Activated CD4-positive, alpha-beta memory T cell treated with anti-CD3 and anti-CD28 coated beads, Interleukin-2, amount 10 ng/mL, durations not matched to agents 7 days and 5 days (primary cell): ENCODE measurements around the gene PAGE2. TPM values are rescaled to one million over a fixed set of nuclear protein-coding genes. Genes with fewer than 3 reads are reported as not detected.
"Not testable (repeated sequence)": the region's sequence is repeated elsewhere in the genome, so short reads cannot be mapped to it uniquely, and the experiment has no call there.

Experiments used
- CTCF ChIA-PET: fragments of 350-600 bp; sonication (Branson Sonifier 250); formaldehyde crosslinking; loops from one replicate; lab custom pipeline; 2021; ENCODE audit warnings: antibody characterized with exemption, inconsistent platforms; lab: Charles Lee
- POLR2A ChIA-PET: fragments of 350-600 bp; sonication (Branson Sonifier 250); formaldehyde crosslinking; loops from one replicate; lab custom pipeline; 2021; ENCODE audit warnings: antibody characterized with exemption; lab: Charles Lee
- DNase-seq: peaks from one replicate; pipeline ENCODE4 v3.0.0-alpha.2; 2020
- H3K27ac Mint-ChIP-seq: one replicate; pipeline ENCODE4 v1.8.0; 2021; ENCODE audit warnings: mild to moderate bottlenecking, mixed read lengths
- H3K27me3 Mint-ChIP-seq: one replicate; pipeline ENCODE4 v1.8.0; 2021; ENCODE audit warnings: mixed read lengths
- H3K36me3 Mint-ChIP-seq: one replicate; pipeline ENCODE4 v1.8.0; 2021; ENCODE audit warnings: low read depth, mixed read lengths
- H3K4me1 Mint-ChIP-seq: one replicate; pipeline ENCODE4 v1.8.0; 2021; ENCODE audit warnings: mixed read lengths
- H3K4me3 Mint-ChIP-seq: one replicate; pipeline ENCODE4 v1.8.0; 2021; ENCODE audit warnings: mild to moderate bottlenecking, mixed read lengths
- H3K9me3 Mint-ChIP-seq: one replicate; pipeline ENCODE4 v1.8.0; 2021; ENCODE audit warnings: mixed read lengths
- total RNA-seq, 2 experiments: library from RNA; stranded (reverse); gene quantifications; one replicate each; pipeline ENCODE4 v1.2.3, GENCODE V29; 2021

Gene PAGE2, protein sequence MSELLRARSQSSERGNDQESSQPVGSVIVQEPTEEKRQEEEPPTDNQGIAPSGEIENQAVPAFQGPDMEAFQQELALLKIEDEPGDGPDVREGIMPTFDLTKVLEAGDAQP
- total RNA-seq, result not detected

DNA sequence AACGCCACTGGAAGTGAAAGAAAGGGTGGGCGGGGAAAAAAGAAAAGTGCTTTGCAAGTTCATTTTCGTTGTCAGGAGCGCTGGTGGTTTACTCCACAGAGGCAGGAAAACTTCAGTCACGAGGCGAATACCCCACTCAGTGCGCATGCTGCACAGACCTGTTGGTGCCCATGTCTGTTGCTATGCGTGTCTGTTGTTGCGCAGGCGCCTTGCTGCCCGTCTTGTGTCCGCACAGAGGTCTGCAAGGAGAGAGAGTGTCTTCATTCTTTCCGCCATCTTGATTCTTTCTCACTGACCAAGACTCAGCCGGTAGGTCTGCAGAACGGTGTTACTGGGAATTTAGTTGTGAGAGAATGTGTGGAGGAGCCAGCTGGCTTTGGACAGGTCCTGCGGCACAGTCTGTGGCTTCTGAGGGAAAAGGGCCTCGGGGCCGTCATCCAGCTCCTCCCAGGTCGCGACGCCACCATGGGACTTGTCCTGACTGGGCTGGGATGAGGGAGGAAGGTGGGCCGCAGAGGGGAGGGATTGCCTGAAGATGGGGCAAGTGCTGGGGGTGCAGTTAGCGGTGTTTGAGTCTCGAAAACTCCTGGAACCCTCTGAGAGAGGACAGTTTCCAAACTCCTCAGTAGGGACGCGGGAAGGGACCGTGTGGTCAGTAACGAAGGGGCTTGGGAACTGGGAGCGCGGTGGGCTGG lies at the start of gene PAGE2:
PAGE2 (plus strand) TSS at position 224 of the 695 bp plus-strand sequence. CDS start 1,003 bp downstream, outside the sequence.
- Mint-ChIP-seq H3K36me3 (no peaks in the 10 kb centered on the region), H3K4me3 (no peak within 1 kb of the TSS), H3K27me3 (no peaks in the 10 kb centered on the region), H3K27ac (no peak within 1 kb of the TSS), H3K4me1 (no peaks in the 10 kb centered on the region), H3K9me3 (no peaks in the 10 kb centered on the region)
- POLR2A ChIA-PET, result no interaction called here
- DNase-seq, result no peak
- CTCF ChIA-PET, result no interaction called here

DNA sequence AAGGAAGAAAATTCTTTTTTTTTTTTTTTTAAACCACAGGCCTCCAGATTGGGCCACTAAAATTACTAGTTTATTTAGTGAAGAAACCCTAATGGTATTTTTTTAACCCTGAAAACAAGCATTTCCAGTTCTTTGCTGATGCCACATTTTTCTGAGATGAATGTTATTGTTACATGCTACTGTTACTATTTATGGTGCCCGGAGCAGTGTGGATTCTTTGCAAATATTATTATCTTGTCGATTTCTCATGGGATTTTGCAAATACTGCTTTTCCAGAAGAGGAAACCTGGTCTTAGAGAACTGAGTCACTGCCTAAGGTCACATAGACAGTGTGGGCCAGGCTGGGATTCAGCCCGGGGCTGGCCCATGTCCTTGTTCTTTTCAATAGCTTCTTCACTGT lies 49.3 kb upstream of the PAGE2 start:
- Mint-ChIP-seq H3K27ac (no peak overlapping the region), H3K27me3 (no peaks in the 10 kb centered on the region), H3K4me1 (no peaks in the 10 kb centered on the region), H3K4me3 (no peak overlapping the region), H3K36me3 (no peaks in the 10 kb centered on the region), H3K9me3 (no peaks in the 10 kb centered on the region)
- ChIA-PET CTCF (no interaction called here), POLR2A (no interaction called here)
- no peak for DNase-seq

DNA sequence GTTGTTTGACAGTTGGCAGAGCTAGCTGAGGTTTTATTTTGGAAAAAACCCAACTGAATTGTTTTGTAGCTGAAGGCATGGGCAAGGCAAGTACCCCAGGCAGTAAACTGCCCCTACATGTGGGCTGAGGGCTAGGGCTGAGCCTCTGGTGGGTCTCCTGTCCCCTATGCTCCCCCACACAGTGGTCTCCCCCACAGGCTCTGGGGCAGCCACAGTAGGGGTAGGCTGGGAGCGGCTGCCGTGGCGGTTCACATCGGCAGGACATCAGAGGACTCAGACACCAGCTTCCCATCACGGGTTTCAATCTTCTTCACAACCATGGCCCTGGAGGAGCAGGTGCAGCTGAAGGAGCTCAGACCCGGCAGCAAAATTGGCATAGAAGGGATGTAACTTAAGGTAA lies 47.3 kb upstream of the PAGE2 start:
- Mint-ChIP-seq H3K4me3 (no peak overlapping the region), H3K27ac (no peak overlapping the region), H3K27me3 (no peaks in the 10 kb centered on the region), H3K4me1 (no peaks in the 10 kb centered on the region), H3K36me3 (no peaks in the 10 kb centered on the region), H3K9me3 (no peaks in the 10 kb centered on the region)
- ChIA-PET POLR2A (no interaction called here), CTCF (no interaction called here)
- no peak for DNase-seq

DNA sequence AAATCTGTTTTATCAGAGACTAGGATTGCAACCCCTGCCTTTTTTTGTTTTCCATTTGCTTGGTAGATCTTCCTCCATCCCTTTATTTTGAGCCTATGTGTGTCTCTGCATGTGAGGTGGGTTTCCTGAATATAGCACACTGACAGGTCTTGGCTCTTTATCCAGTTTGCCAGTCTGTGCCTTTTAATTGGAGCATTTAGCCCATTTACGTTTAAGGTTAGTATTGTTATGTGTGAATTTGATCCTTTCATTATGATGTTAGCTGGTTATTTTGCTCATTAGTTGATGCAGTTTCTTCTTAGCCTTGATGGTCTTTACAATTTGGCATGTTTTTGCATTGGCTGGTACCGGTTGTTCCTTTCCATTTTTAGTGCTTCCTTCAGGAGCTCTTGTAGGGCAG lies 38.2 kb upstream of the PAGE2 start:
- H3K4me3 Mint-ChIP-seq, CTCF ChIA-PET, H3K4me1 Mint-ChIP-seq, DNase-seq, H3K36me3 Mint-ChIP-seq, H3K27ac Mint-ChIP-seq, H3K27me3 Mint-ChIP-seq, H3K9me3 Mint-ChIP-seq, POLR2A ChIA-PET: not testable (repeated sequence)

DNA sequence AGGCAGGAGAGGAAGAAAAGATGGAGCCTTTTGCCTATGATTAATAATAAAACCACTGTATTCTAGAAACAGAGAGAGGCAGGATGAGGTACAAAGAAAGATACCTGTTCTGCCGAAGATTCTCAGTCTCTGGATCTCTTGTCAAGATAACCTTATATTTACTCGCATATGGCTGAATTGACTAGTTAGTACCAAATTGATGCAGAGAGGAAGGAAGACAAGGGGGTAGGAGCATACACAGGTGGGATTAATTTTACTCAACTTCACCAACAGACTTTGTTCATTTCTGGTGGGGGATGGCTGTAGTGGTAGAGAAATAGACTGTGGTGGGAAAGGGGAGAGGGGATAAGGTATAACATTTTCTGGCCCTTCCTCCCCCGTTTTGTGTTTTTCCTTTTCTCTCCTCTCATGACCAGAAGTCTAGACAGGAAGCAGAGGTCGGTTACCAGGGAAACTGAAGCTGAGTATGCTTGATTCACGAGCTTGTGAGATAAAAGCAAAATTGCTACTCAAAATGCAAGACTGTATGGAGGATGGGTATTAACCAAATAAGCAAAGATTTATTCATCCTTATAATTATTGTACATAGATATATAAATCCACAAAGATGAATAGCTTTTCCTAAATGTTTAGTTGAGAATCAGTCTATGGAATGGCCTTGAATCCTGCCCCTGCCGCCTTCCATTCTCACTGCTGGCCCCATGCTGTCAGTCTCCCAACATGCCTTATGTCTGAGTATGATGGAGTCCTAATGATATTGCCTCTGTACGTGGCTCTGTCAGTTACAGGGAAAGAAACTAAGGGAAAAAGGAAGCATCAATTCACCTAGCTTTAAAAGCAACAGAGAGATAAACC lies 31.8 kb upstream of the PAGE2 start:
- peaks cover 15% of the 10 kb centered on the region for H3K4me1 Mint-ChIP-seq
- peak overlapping the region; percentile 12 for H3K4me3 Mint-ChIP-seq
- POLR2A ChIA-PET, result interaction anchor here (1.1 kb wide), 1 partner anchor 57 kb away, joined by 3 read pairs; the partner anchor contains the start of gene APEX2
- H3K27ac Mint-ChIP-seq, result no peak overlapping the region
- CTCF ChIA-PET, result interaction anchor here (0.8 to 1.2 kb wide), 4 partner anchors 57 to 798 kb away, joined by 3 to 4 read pairs (median 3); partner anchors contain the start of gene APEX2
- no peaks in the 10 kb centered on the region for H3K36me3 Mint-ChIP-seq
- H3K27me3 Mint-ChIP-seq, result no peaks in the 10 kb centered on the region
- no peaks in the 10 kb centered on the region for H3K9me3 Mint-ChIP-seq
- no peak for DNase-seq

DNA sequence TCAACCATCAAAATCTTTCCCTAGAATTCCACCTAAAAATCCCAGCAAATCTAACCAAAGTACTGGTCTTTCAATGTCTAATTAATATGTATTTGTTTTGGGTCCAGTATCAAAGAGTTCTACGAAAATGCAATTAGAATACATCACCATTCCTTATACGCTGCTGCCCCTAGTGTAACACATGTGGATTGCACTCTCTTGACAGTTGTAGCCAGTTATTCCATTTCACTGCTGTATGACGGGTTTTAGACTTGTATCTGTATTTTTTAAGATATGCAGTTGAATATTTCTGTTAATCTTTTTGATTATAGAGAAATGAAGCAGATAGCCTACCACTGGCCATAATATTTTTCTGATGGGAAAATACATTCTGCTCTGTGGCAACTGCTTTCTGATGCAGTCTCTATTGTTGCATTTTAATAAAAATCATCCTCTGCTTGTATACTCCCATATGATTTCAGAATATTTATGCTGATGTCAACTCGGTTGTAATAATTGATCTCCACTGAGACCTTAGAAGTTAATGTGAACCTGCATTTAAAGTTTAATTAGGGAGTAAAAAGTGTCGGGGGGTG lies 31.1 kb upstream of the PAGE2 start:
- Mint-ChIP-seq H3K9me3 (no peaks in the 10 kb centered on the region), H3K27ac (no peak overlapping the region), H3K27me3 (no peaks in the 10 kb centered on the region), H3K36me3 (no peaks in the 10 kb centered on the region), H3K4me3 (peak overlapping the region; percentile 12), H3K4me1 (peaks cover 15% of the 10 kb centered on the region)
- ChIA-PET CTCF (interaction anchor here (0.9 to 1.2 kb wide), 3 partner anchors 57 to 798 kb away, joined by 3 to 4 read pairs (median 3); partner anchors contain the start of gene APEX2), POLR2A (interaction anchor here (1.1 kb wide), 1 partner anchor 58 kb away, joined by 3 read pairs; the partner anchor contains the start of gene APEX2)
- DNase-seq, result peak; percentile 17

DNA sequence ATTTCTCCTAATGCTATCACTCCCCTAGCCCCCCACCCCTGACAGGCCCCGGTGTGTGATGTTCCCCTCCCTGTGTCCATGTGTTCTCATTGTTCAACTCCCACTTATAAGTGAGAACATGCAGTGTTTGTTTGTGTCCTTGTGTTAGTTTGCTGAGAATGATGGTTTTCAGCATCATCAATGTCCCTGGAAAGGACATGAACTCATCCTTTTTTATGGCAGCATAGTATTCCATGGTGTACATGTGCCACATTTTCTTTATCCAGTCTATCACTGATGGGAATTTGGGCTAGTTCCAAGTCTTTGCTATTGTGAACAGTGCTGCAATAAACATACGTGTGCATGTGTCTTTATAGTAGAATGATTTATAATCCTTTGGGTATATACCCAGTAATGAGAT lies 21.6 kb upstream of the PAGE2 start:
- H3K27ac Mint-ChIP-seq, DNase-seq, CTCF ChIA-PET, POLR2A ChIA-PET, H3K9me3 Mint-ChIP-seq, H3K36me3 Mint-ChIP-seq, H3K4me1 Mint-ChIP-seq, H3K4me3 Mint-ChIP-seq, H3K27me3 Mint-ChIP-seq: not testable (repeated sequence)

DNA sequence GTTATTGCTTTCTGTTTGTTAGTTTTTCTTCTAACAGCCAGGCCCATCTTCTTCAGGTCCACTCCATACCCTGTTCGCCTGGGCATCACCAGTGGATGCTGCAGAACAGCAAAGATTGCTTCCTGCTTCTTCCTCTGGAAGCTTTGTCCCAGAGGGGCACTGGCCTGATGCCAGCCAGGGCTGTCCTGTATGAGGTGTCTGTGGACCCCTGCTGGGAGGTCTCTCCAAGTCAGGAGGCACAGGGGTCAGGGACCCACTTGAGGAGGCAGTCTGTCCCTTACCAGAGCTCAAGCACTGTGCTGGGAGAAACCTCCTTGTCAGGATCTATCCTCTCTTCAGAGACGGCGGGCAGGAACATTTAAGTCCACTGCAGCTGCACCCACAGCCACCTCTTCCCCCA lies 16.5 kb upstream of the PAGE2 start:
- POLR2A ChIA-PET, result no interaction called here
- H3K9me3 Mint-ChIP-seq, result no peaks in the 10 kb centered on the region
- H3K27me3 Mint-ChIP-seq, result no peaks in the 10 kb centered on the region
- CTCF ChIA-PET, result no interaction called here
- no peaks in the 10 kb centered on the region for H3K36me3 Mint-ChIP-seq
- no peak overlapping the region for H3K4me3 Mint-ChIP-seq
- DNase-seq, result no peak
- H3K27ac Mint-ChIP-seq, result no peak overlapping the region
- no peaks in the 10 kb centered on the region for H3K4me1 Mint-ChIP-seq

DNA sequence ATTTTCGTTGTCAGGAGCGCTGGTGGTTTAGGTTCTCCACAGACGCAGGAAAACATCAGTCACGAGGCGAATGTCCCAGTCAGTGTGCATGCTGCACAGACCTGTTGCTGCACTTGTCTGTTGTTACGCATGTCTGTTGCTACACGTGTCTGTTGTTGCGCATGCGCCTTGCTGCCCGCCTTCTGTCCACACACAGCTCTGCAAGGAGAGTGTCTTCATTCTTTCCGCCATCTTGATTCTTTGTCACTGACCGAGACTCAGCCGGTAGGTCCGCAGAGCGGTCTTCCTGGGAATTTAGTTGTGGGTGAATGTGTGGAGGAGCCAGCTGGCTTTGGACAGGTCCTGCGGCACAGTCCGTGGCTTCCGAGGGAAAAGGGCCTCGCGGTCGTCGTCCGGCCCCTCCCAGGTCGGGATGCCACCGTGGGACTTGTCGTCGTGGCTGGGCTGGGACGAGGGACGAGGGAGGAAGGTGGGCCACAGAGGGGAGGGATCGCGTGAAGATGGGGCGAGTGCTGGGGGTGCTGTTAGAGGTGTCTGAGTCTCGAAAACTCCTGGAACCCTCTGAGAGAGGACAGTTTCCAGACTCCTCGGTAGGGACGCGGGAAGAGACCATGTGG lies 13.9 kb upstream of the PAGE2 start, which contains the start of gene PAGE2B:
PAGE2B (plus strand) TSS at position 180 of the 617 bp plus-strand sequence. CDS start 1,012 bp downstream, outside the sequence.
- CTCF ChIA-PET, result no interaction called here

DNA sequence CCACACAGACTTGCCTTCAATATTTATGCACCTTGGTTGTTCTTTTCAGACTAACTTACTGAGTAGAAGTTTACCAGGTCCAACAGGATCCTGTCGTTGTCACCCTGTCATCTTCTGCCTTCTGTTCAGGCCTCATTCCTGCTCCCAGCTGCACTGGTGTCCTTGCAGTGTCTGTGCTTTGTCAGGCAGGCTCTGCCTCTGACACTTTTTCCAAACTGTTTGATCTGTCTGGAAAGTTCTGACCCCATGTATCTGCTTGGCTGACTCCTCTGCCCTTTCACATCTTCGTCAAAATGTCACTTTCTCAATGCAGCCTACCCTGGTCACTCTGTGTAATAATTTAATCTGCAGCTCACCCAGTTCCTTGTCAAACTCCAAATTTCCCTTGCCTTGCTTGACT lies 9.9 kb downstream of the PAGE2 start:
- Mint-ChIP-seq H3K4me3 (no peak overlapping the region), H3K27me3 (no peaks in the 10 kb centered on the region), H3K36me3 (no peaks in the 10 kb centered on the region), H3K4me1 (no peaks in the 10 kb centered on the region), H3K9me3 (no peaks in the 10 kb centered on the region), H3K27ac (no peak overlapping the region)
- POLR2A ChIA-PET, result no interaction called here
- DNase-seq, result no peak
- CTCF ChIA-PET, result no interaction called here

More for the DNA sequence above, 13.9 kb upstream of the PAGE2 start, which contains the start of gene PAGE2B:
- POLR2A ChIA-PET, result no interaction called here
- Mint-ChIP-seq H3K9me3 (no peaks in the 10 kb centered on the region), H3K27me3 (no peaks in the 10 kb centered on the region), H3K27ac (no peak within 1 kb of the TSS), H3K4me3 (no peak within 1 kb of the TSS), H3K4me1 (no peaks in the 10 kb centered on the region), H3K36me3 (no peaks in the 10 kb centered on the region)
- no peak for DNase-seq

DNA sequence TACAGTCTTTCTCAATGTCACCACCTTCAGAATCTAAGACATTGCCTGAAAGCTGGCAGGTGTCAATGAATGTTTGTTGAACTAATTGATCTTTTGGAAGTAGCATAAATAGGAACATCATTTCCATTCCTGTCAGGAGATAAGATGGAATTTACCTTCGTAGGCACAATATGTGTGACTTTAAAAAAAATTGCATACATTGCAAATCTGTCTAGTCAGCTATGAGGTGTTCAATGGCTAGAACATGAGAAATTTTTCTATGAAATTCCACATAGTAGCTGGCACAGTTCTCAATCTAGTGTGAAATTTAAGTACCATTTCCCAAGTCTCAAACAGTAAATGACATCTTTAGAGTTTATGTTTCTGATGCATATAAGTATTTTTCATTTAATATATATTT lies 10.3 kb downstream of the PAGE2 start:
- ChIA-PET CTCF (no interaction called here), POLR2A (no interaction called here)
- no peak for DNase-seq
- Mint-ChIP-seq H3K4me1 (no peaks in the 10 kb centered on the region), H3K4me3 (no peak overlapping the region), H3K27me3 (no peaks in the 10 kb centered on the region), H3K36me3 (no peaks in the 10 kb centered on the region), H3K27ac (no peak overlapping the region), H3K9me3 (no peaks in the 10 kb centered on the region)

DNA sequence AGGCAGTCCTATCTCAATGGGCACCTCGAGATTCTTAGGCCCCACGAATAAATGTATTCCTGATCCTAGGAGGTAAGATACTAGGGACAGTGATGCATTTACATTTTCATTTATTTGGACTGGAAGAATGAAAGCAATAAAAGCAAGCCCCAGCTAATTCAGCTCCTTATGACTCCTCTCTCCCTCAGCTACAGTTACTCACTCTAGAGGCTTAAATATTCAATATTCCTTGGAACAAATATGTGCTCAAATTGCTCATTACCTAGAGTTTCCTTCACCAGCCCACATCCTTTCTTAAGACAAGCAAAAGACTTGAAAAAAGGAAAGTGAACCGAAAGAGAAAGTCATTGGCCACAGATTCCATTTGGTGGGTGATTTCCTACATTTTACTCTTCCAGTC lies 13.9 kb downstream of the PAGE2 start:
- Mint-ChIP-seq H3K36me3 (no peaks in the 10 kb centered on the region), H3K4me1 (peaks cover 1% of the 10 kb centered on the region), H3K9me3 (no peaks in the 10 kb centered on the region), H3K27me3 (no peaks in the 10 kb centered on the region), H3K27ac (no peak overlapping the region), H3K4me3 (no peak overlapping the region)
- POLR2A ChIA-PET, result no interaction called here
- CTCF ChIA-PET, result no interaction called here
- no peak for DNase-seq
